ENCODE data around the gene PAFAH1B1.

PAFAH1B1 gene

GRCh38 chr17:2700491-2701141 is 107.2 kb downstream of the PAFAH1B1 start:
- no peak for TF ChIP-seq CTCF (IDR thresholded peaks at IDR 0.05; ENCODE audit: low read depth, low read length)
- DNase-seq (ENCODE audit: extremely low read depth, low read depth), result no peak

GRCh38 chr17:2701161-2701995 is 107.9 kb downstream of the PAFAH1B1 start:
- DNase-seq (ENCODE audit: extremely low read depth, low read depth), result no peak
- no peak for TF ChIP-seq CTCF (IDR thresholded peaks at IDR 0.05; ENCODE audit: low read depth, low read length)

GRCh38 chr17:2701996-2702741 is 108.7 kb downstream of the PAFAH1B1 start:
- TF ChIP-seq CTCF (IDR thresholded peaks at IDR 0.05; ENCODE audit: low read depth, low read length), result no peak
- no peak for DNase-seq (ENCODE audit: extremely low read depth, low read depth)

GRCh38 chr17:2703181-2703580 is 109.7 kb downstream of the PAFAH1B1 start:
- TF ChIP-seq CTCF (IDR thresholded peaks at IDR 0.05; ENCODE audit: low read depth, low read length), result no peak

GRCh38 chr17:2703606-2704005 is 110.2 kb downstream of the PAFAH1B1 start:
- no peak for DNase-seq (ENCODE audit: extremely low read depth, low read depth)
- no peak for TF ChIP-seq CTCF (IDR thresholded peaks at IDR 0.05; ENCODE audit: low read depth, low read length)

More at GRCh38 chr17:2703181-2703580, 109.7 kb downstream of the PAFAH1B1 start:
- DNase-seq (ENCODE audit: extremely low read depth, low read depth), result no peak

- DNase-seq (ENCODE audit: extremely low read depth, low read depth), result no peak
These were observed 110.8 kb downstream of the PAFAH1B1 start for GRCh38 chr17:2704031-2704889.

More at GRCh38 chr17:2704031-2704889, 110.8 kb downstream of the PAFAH1B1 start:
- TF ChIP-seq CTCF (IDR thresholded peaks at IDR 0.05; ENCODE audit: low read depth, low read length), result no peak
